HG02852 (cell line): ENCODE measurements around the gene KLHL25.
A peak's percentile ranks its signal among the peaks of the same experiment; 100 is the strongest.
"Not testable (repeated sequence)": the region's sequence is repeated elsewhere in the genome, so short reads cannot be mapped to it uniquely, and the experiment has no call there.

Experiments
- ATAC-seq: cut with Tn5 transposase; IDR thresholded peaks from one replicate; pipeline ENCODE4 v1.9.1; 2021; ENCODE audit warnings: mild to moderate bottlenecking, moderate library complexity; ENCODE audit not compliant: unreplicated experiment

Gene KLHL25, protein sequence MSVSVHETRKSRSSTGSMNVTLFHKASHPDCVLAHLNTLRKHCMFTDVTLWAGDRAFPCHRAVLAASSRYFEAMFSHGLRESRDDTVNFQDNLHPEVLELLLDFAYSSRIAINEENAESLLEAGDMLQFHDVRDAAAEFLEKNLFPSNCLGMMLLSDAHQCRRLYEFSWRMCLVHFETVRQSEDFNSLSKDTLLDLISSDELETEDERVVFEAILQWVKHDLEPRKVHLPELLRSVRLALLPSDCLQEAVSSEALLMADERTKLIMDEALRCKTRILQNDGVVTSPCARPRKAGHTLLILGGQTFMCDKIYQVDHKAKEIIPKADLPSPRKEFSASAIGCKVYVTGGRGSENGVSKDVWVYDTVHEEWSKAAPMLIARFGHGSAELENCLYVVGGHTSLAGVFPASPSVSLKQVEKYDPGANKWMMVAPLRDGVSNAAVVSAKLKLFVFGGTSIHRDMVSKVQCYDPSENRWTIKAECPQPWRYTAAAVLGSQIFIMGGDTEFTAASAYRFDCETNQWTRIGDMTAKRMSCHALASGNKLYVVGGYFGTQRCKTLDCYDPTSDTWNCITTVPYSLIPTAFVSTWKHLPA

DNA sequence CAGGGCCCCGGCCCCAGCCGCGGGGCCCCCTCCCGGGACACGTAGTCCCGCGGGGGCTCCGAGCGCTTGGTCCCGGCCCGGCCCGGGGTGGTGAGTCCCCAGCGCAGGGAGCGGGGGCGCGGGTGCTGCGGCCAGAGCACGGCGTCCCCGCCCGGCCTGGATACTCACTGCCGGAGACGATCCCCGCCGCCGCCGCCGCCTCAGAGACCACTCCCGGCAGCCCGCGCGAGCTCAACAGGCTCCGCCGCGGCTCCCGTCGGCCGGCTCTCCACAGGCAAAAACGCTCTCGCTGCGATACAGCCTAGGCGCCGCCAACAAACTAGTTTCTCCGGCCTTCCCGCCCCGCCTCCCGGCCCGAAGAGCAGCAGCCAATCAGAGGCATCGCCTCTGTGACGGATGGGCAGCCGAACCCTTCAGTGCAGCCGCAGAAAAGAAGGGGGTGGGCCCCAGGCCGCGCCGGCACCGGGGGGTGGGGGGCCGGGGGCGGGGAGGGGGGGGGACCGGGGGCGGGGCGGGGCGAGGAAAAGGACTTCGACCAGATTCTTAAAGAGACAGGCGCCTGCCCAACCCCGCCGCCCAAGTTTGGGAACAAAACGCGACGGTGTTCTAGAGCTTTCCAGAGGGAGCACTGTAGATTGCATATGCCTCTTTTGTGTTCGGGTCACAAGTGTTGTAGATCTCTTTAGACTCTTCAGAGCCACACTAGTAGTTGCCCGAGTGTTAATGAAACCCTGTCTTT, at the start of gene KLHL25:
TSS of gene KLHL25 (minus strand) at position 328 of the 739 bp plus-strand sequence. CDS start 25,115 bp downstream, outside the sequence.
- peak; percentile 98 for ATAC-seq

DNA sequence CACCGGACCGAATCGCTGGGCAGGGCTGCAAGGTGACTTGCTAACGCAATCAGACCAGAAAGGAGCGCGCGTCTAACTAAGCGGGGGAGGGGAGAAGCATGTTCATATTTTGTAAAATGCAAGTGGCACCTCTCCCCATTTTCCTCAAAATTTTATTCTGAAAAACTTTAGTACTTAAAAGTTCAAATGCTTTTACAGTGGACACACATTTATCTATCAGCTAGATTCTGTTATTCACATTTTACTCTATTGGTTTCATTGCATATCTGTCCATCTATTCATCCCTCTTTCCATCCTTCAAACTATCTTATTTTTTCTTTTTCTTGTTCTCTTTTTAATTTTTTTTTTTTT, 46.1 kb upstream of the KLHL25 start:
- no peak for ATAC-seq

DNA sequence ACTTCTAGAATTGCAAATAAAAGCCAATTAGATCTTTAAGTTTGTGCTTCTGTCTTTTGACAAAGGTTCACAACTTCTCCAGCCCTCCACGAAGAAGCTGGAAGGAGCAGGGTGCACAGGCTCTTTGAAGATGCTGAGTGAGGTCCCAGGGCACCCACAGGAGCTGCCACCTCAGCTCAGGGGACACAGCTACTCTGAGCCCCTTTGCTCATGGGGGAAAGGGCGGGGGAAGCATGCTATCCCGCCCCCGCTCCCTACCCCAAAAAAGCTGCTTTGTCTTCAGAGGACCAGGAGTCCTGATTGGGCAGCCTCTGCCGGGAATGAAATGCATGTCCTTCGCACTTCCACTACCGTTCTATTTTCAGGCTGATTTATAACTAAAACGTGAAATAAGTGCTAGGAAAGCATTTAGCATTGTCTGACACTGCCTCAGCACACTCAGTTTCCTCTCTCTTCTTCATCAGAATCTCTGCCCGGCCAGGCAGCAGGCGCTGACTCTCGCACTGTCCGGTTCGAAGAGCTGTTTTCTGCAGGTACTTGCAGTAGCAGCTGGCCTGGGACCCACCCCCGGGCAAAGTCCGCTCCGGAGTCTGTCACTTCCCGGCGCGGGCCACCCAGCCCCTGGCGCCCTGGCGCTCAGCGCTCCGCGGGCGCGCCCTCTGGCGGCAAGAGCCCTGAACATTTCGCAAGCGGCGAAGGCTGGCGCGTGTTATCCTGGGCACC, 45.5 kb upstream of the KLHL25 start:
- peak; percentile 92 for ATAC-seq

DNA sequence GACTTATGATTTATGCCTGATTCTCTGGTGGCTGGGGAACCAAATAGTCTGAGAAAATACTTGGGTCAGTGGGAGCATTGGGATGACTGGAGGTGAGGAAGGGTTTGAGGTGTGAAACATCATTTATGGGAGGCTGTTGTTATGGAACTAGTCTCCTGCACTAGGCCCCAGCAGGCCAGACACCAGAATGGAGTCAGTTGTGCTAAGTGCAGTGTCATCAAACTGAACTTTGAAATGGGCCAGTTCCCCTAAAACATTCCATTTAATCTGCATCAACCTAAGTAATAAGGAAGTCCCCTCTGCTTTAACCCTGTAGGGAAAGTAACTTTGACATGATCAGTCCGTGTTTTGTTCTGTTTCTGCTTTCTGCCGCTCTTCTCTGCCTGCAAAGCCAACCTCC, 44.9 kb upstream of the KLHL25 start:
- ATAC-seq, result no peak

DNA sequence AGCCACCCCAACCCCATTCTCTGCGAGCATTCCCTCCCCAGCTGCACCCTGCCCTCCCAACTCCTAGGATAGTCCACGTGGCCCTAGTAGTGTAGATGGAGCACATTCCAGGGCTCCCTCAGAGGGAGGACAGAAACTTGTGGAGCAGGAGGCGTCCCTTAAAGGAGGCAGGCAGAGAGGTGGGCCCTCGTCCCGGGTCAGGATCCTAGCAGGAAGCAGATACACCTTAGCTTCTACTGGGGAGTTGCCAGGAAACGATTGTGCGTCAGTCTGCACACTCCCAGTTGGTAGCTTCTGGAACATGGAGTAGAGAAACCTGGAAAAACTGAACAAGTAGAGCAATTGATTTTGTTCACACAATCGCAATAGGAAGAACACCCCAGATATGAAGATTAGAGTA, 43.9 kb upstream of the KLHL25 start:
- ATAC-seq, result no peak

DNA sequence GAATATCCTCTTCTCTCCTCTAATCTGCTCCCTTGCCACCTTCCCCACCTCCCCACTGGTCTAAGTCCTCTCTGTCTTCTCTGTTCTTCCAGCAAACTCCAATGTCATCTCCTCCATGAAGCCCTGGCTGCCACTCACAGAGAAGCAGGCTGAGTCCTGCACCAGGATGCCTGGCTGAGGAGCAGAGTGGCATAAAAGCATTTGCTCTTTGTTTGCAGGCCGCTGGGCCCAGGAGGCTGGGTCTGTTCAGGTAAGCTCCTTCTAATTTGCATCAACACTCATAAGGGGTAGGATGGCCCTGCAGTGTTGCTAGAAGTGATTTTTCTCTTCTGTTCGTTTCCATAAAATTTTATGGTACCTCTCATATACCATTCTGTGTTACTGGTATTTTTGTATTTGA, 43.2 kb upstream of the KLHL25 start:
- no peak for ATAC-seq

DNA sequence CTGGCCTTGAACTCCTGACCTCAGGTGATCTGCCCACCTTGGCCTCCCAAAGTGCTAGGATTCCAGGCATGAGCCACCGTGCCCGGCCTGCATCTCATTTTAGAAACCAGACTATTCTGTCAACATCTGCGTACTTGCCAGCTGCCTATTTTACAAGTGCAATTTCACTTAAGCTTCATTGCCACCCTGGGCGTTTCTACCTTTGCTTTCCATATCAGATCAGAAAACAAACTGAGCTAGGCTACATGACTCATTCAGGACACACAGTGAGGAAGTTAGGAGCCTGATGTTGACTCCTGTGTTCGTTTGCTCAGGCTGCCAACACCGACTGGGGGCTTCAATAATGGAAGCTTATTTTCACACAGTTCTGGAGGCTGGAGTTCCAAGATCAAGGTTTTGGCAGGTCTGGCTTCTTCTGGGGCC, 42.3 kb upstream of the KLHL25 start:
- no peak for ATAC-seq

DNA sequence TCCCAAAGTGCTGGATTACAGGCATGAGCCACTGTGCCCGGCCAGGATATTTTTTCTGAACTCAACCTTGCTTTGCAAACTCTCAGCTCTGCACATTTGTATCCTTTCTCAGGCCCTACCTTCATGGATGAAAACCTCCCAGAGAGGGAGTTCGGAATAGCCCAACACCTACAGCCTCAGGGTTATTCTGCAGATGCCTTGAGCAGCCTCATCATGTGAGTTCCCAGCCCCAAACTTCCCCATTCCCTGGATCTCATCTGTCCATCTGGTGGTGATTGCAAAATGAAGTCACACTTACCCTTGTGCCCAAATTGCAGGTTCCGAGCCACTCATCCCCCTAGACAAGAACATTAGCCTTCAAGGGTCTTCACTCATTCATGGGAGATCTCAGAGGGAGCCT, 39.9 kb upstream of the KLHL25 start:
- no peak for ATAC-seq

DNA sequence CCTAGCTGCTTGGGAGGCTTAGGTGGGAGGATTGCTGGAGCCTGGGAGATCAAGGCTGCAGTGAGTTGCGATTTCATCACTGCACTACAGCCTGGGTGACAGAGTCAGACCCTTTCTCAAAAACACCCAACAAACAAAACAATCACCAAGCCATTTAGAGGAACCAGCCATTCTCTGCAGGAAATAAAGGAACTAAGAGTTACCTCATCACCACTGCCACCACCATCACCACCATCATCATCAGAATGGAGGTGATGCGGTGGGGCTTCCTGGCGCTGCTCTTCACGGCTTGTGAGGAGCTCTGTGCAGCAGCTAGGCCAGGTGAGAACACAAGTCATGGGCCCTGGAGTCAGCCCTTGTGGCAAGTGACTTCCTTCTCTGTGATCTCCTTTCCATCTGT, 37.7 kb upstream of the KLHL25 start:
- ATAC-seq, result no peak

DNA sequence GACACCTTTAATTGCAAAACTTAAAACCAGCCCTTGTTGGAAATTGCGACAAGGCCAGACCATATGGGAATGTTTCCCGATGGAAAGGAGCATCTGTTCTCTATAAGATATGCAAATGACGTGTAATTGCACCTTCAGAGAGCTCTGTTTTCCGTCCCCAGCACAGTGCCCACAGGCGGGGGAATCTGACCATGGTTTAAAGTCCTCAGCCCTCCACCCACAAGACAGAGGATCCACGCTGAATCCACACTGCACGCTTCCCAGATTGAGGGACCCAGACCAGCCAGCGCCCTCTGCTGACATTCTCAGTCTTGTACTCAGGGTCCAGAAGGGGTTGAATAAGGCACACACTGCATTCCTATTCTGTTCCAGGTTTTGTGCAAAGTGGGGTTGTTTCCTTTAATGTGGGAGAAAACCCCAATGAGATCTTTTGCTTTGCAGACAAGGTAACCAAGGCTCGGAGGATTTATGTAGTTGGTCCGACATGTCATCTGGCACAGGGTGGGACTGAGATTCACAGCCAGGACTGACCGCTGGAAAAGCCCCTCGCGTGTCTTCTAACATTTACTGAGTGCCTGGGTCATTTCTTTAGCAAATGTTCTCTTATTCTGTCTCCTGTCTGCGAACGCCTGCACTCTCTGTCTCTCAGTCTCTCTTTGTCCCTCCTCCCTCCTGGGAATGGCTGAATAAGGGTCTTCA, 36.8 kb upstream of the KLHL25 start:
- no peak for ATAC-seq

DNA sequence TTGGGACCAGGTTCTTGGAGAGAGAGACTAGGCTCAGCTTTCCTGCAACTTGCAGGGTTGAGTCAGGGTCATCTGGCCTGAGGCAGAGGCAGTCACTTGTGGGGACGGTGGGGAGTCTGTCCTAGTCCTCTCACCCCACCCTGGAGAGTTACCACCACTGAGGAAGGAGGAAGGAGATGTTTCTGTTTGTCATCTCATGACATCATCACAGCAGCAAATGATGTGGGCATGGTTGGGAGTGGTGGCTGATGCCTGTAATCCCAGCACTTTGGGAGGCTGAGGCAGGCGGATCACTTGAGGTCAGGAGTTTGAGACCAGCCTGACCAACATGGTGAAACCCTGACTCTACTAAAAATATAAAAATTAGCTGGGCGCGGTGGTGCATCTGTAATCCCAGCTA, 35.0 kb upstream of the KLHL25 start:
- ATAC-seq, result not testable (repeated sequence)

DNA sequence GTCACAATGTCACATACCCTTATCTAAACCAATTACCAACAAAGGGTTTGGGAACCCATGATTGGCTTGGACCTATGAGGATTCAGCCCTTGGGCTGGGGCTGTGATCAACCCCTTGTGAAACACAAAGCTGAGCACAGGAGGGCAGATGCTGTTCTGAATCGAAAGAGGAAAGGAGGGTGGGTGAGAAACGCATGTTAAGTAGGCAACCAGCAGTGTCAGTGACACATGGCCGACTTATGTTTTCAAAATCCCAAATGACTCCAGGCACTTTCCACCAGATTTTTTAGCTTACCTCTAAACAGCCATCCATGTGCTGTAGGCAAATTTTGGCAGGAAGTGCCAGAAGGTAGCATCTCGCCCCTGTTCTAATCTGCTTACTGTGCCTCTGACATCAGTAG, 34.1 kb upstream of the KLHL25 start:
- ATAC-seq, result no peak

DNA sequence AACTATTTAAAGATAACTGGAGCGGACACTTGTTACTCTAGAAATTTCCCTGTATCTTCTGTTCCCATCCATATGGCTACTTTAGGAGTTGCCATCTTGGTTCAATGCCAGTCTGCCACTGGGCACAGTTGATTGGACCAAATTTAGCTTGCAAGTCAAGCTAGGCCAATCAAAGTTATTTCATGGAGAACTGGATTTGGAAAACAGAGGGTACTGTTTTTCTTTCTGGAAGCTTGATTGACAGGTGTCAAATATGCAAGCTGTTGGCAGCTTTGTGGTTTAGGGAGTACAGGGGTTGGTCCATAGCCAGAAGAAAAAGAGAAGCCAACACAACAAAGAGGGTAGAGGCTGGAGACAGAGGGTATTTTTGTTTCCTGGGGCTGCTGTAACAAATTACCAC, 33.4 kb upstream of the KLHL25 start:
- ATAC-seq, result no peak

DNA sequence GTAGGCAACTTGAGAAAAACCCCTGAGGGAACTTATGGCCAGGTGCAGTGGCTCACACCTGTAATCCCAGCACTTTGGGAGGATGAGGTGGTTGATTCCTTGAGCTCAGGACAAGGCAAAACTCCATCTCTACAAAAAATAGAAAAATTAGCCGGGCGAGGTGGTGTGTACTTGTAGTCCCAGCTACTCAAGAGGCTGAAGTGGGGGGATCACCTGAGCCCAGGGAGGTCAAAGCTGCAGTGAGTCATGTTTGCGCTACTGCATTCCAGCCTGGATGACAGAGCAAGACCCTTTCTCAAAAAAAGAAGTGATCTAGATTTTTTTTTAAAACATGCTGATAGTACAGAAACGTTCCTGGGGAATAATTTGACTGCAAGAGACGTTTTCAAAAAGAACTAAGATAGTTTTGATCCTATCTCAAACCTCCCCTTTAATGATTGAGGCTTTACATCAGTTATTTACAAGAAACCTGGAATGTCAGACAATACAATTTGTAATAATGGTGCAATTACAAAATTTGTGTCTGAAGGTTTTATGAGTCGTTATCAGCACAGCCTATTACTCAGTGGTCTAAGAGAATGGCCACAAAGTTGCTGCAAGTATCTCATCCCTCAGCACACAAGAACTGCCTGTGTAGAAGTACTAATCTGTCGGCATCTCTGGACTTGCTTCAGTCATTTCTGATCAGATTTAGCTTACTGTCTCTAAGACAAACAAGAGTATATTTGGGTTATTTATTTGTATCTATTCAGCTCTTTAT, 32.2 kb upstream of the KLHL25 start:
- no peak for ATAC-seq

DNA sequence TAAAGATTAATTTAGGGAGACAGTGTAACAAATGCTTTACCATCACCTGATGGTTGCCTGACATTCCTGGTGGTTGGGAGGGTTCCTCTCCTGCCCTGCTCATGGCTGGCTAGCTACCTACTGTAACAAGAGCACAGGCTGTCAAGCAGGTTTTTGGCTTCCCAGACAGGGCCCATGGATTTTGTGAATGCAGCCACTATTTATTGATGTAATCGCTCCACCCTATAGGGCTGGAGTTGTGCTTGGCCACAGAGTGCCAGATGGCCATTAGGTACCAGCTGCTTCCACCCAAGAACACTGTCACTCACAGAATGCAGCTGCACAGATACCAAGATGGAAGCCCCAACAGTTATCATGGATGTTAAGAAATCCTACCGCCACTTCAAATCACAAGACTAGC, 31.0 kb upstream of the KLHL25 start:
- no peak for ATAC-seq

DNA sequence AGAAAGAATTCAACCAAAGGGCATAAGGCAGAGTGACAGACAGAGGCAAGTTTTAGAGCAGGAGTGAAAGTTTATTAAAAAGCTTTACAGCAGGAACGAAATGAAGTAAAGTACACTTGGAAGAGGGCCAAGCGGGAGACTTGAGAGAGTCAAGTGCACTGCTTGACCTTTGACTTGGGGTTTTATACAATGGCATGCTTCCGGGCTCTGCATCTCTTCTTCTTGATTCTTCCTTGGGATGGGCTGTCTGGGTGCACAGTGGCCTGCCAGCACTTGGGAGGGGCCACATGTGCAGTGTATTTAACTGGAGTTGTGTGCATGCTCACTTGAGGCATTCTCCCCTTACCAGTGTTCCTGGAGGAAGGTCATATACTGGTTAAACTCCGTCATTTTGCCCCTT, 30.4 kb upstream of the KLHL25 start:
- no peak for ATAC-seq

DNA sequence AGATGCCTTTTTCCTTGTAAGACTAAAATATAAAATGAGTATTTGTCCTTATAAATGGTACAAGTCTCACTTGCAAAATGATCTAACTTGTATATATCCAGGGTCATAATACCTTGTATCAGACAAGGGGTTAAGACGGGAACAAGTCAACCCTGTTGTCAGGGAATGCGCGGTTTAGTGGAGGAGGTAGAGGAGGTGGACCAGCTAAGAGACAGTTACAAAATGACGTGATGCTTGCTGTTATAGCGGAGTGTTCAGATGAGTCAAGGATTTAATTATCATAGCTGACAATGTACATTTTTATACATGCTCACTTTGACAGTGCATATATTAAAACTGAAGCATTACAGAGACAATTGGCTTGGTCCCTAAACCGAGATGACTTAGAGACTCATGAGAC, 26.8 kb upstream of the KLHL25 start:
- ATAC-seq, result no peak

DNA sequence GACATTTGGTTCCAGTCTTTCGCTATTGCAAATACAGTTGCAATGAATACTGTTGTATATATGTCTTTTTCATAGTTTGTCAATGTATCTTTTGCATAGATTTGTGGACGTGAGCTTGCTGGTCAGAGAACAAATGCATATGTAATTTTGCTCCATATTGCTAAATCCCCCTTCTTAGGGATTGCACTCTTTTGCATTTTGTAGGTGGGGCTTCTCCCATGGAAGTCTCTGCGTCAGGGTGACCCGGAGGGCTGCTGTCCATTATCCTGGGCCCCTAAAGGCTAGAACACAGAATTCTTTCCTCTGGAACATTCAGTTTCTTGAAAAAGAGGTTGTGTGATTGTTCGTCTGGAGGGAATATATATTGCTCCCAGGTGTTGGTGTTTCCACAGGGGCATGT, 25.2 kb upstream of the KLHL25 start:
- no peak for ATAC-seq

DNA sequence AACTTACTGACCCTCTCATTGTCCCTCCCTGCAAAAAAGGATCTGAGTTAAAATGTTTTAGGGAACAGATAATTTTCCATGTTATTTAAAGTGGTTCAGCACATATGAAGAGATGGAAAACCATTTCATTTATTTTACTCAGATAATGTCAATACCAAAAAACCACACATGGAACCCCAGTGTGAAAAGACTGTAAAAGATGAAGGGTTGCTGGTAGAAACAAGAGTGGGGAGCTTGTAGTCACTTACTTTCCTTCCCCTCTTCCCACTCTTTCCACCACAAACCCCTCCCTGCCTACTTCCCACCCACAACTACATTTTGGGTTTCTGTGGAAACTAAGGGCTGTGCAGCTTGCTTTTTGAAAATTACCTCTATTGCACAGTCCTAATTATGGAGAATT, 18.5 kb upstream of the KLHL25 start:
- no peak for ATAC-seq

DNA sequence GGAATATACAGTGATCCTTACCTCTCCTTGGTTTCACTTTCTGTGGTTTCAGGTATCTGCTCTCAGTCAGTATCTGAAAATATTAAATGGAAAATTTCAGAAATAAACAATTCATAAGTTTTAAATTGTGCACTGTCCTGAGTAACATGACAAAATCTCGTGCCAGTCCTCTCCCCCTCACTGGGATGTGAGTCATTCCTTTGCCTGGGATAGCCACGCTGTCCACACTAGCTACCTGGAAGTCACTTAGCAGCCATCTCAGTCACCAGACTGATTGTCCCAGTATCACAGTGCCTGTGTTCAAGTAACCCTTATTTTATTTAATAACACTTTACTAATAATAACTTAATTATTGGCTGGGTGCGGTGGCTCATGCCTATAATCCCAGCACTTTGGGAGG, 15.3 kb upstream of the KLHL25 start:
- ATAC-seq, result no peak
